HG02759 (cell line): ENCODE data around the gene S100A12.

ENCODE experiments used
- ATAC-seq: cut with Tn5 transposase; IDR thresholded peaks from one replicate; pipeline ENCODE4 v1.9.1; 2021; ENCODE audit warnings: mild to moderate bottlenecking, moderate library complexity; ENCODE audit not compliant: unreplicated experiment

Gene S100A12

GRCh38 chr1:153370146-153370545 lies 5.3 kb downstream of the S100A12 start:
- ATAC-seq, result no peak

- ATAC-seq, result no peak
Observed at GRCh38 chr1:153368495-153368894, 6.9 kb downstream of the S100A12 start.

- no peak for ATAC-seq
Observed at GRCh38 chr1:153367090-153367489, 8.3 kb downstream of the S100A12 start.

GRCh38 chr1:153366261-153366660 lies 9.2 kb downstream of the S100A12 start:
- ATAC-seq, result no peak

- no peak for ATAC-seq
Observed at GRCh38 chr1:153365696-153366095, 9.7 kb downstream of the S100A12 start.

- ATAC-seq, result no peak
Observed at GRCh38 chr1:153364766-153365666, 10.4 kb downstream of the S100A12 start.

- ATAC-seq, result no peak
Observed at GRCh38 chr1:153364156-153364555, 11.3 kb downstream of the S100A12 start.

GRCh38 chr1:153363641-153364040 lies 11.8 kb downstream of the S100A12 start:
- ATAC-seq, result no peak

- ATAC-seq, result no peak
Observed at GRCh38 chr1:153362187-153362775, 13.1 kb downstream of the S100A12 start.

- ATAC-seq, result no peak
Observed at GRCh38 chr1:153361480-153362109, 13.8 kb downstream of the S100A12 start.

- no peak for ATAC-seq
Observed at GRCh38 chr1:153360592-153361479, 14.6 kb downstream of the S100A12 start.

- no peak for ATAC-seq
Observed at GRCh38 chr1:153360190-153360589, 15.2 kb downstream of the S100A12 start.

- no peak for ATAC-seq
Observed at GRCh38 chr1:153359241-153359640, 16.2 kb downstream of the S100A12 start.

GRCh38 chr1:153358691-153358975 lies 16.8 kb downstream of the S100A12 start:
- ATAC-seq, result no peak

GRCh38 chr1:153357853-153358690 lies 17.3 kb downstream of the S100A12 start, which contains the start of gene S100A9:
S100A9 (plus strand) TSS chr1:153357854; CDS start chr1:153358284, 430 bp downstream.
- ATAC-seq, result no peak

GRCh38 chr1:153357076-153357852 lies 18.2 kb downstream of the S100A12 start:
- no peak for ATAC-seq

GRCh38 chr1:153356392-153357075 lies 18.9 kb downstream of the S100A12 start:
- no peak for ATAC-seq

- no peak for ATAC-seq
Observed at GRCh38 chr1:153355445-153356071, 19.9 kb downstream of the S100A12 start.
